ENCODE measurements around the gene AGBL4.
A peak's percentile ranks its signal among the peaks of the same experiment; 100 is the strongest.
"Not testable (repeated sequence)": the region's sequence is repeated elsewhere in the genome, so short reads cannot be mapped to it uniquely, and the experiment has no call there.

AGBL4 gene

GRCh38 chr1:49435291-49435690 lies 588.5 kb downstream of the AGBL4 start:
- no peak for DNase-seq (ENCODE audit: low spot score)

GRCh38 chr1:49424782-49425181 lies 599.0 kb downstream of the AGBL4 start:
- no peak for DNase-seq (ENCODE audit: low spot score)

GRCh38 chr1:49416758-49417157 lies 607.0 kb downstream of the AGBL4 start:
- no peak for DNase-seq (ENCODE audit: low spot score)

- no peak for DNase-seq (ENCODE audit: low spot score)
Observed at GRCh38 chr1:49408346-49408745, 615.4 kb downstream of the AGBL4 start.

GRCh38 chr1:49397086-49397485 lies 626.7 kb downstream of the AGBL4 start:
- DNase-seq (ENCODE audit: low spot score): no peak

GRCh38 chr1:49394200-49394599 lies 629.6 kb downstream of the AGBL4 start:
- no peak for DNase-seq (ENCODE audit: low spot score)

- DNase-seq (ENCODE audit: low spot score): no peak
Observed at GRCh38 chr1:49389699-49390098, 634.1 kb downstream of the AGBL4 start.

- DNase-seq (ENCODE audit: low spot score): no peak
Observed at GRCh38 chr1:49364676-49365075, 659.1 kb downstream of the AGBL4 start.

- DNase-seq (ENCODE audit: low spot score): no peak
Observed at GRCh38 chr1:49363628-49364027, 660.1 kb downstream of the AGBL4 start.

- DNase-seq (ENCODE audit: low spot score): no peak
Observed at GRCh38 chr1:49358036-49358435, 665.7 kb downstream of the AGBL4 start.

- no peak for DNase-seq (ENCODE audit: low spot score)
Observed at GRCh38 chr1:49356594-49356993, 667.2 kb downstream of the AGBL4 start.

- DNase-seq (ENCODE audit: low spot score): no peak
Observed at GRCh38 chr1:49351768-49352167, 672.0 kb downstream of the AGBL4 start.

GRCh38 chr1:49346767-49347349 lies 676.9 kb downstream of the AGBL4 start:
- DNase-seq (ENCODE audit: low spot score): no peak

GRCh38 chr1:49340576-49340975 lies 683.2 kb downstream of the AGBL4 start:
- no peak for DNase-seq (ENCODE audit: low spot score)

- no peak for DNase-seq (ENCODE audit: low spot score)
Observed at GRCh38 chr1:49339043-49339442, 684.7 kb downstream of the AGBL4 start.

GRCh38 chr1:49337251-49337650 lies 686.5 kb downstream of the AGBL4 start:
- DNase-seq (ENCODE audit: low spot score): no peak

- no peak for DNase-seq (ENCODE audit: low spot score)
Observed at GRCh38 chr1:49333906-49334305, 689.8 kb downstream of the AGBL4 start.

GRCh38 chr1:49331066-49331852 lies 692.5 kb downstream of the AGBL4 start:
- DNase-seq (ENCODE audit: low spot score): no peak

GRCh38 chr1:49323925-49324540 lies 699.7 kb downstream of the AGBL4 start:
- DNase-seq (ENCODE audit: low spot score): peak; percentile 53

- not testable (repeated sequence) for DNase-seq (ENCODE audit: low spot score)
Observed at GRCh38 chr1:49320493-49320892, 703.3 kb downstream of the AGBL4 start.

GRCh38 chr1:49319426-49319963 lies 704.3 kb downstream of the AGBL4 start:
- no peak for DNase-seq (ENCODE audit: low spot score)

- DNase-seq (ENCODE audit: low spot score): no peak
Observed at GRCh38 chr1:49318218-49318617, 705.5 kb downstream of the AGBL4 start.

GRCh38 chr1:49307457-49307856 lies 716.3 kb downstream of the AGBL4 start:
- DNase-seq (ENCODE audit: low spot score): no peak
